Neutrophil (primary cell): Measurements from ENCODE around the gene PEX12.

Experiments
- H3K27ac ChIP-seq: fragments of 200-600 bp; sonication (generic); 2 replicates; pipeline ENCODE4 v1.5.1; 2016; ENCODE audit warnings: mild to moderate bottlenecking, moderate library complexity
- H3K27me3 ChIP-seq: fragments of 200-600 bp; sonication (generic); 2 replicates; pipeline ENCODE4 v1.6.0; 2016; ENCODE audit warnings: mild to moderate bottlenecking
- H3K36me3 ChIP-seq: fragments of 200-600 bp; sonication (generic); 2 replicates; pipeline ENCODE4 v1.5.1; 2017
- H3K4me1 ChIP-seq, 2 experiments: fragments of 200-600 bp in 1 of 2; sonication (generic) in 1 of 2; 1 replicate in 1 of 2; 2 replicates in 1 of 2; pipeline versions ENCODE4 v1.5.1 to v1.6.1; 2013 to 2016; ENCODE audit warnings: low read depth in 1 of 2, low read length in 1 of 2, mild to moderate bottlenecking in 1 of 2, moderate library complexity in 1 of 2; ENCODE audit not compliant: control insufficient read depth in 1 of 2, insufficient read depth in 1 of 2
- H3K4me3 ChIP-seq, 2 experiments: fragments of 200-600 bp in 1 of 2; sonication (generic) in 1 of 2; 1 replicate in 1 of 2; 2 replicates in 1 of 2; pipeline ENCODE4 v1.5.1; 2013 to 2016; ENCODE audit warnings: low read depth in 1 of 2, low read length in 1 of 2, mild to moderate bottlenecking in 1 of 2, moderate library complexity in 1 of 2
- H3K9me3 ChIP-seq: fragments of 200-600 bp; sonication (generic); 2 replicates; pipeline ENCODE4 v1.5.1; 2016
- CTCF ChIP-seq: fragments of 200-600 bp; sonication (generic); IDR thresholded peaks from 2 replicates; pipeline ENCODE4 v1.5.1; 2016; ENCODE audit warnings: antibody characterized with exemption

PEX12 gene

DNA sequence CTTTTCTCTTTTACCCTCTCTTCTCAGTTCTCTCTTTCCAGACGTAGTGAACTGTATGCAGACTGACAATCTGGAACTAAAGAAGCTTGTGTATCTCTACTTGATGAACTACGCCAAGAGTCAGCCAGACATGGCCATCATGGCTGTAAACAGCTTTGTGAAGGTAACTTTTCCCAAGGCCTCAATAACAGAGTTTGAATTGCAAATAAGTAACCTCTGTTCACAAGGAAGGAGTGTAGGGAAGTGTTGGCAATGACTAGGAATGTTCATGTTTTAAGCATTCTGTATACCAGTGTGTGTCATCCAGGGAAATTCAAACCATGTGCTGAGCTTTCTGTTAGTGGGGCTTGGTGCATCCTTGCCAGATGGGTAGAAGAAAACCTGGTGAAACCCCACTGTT lies 27.3 kb upstream of the PEX12 start:
- peaks cover 94% of the 10 kb centered on the region for H3K36me3 ChIP-seq
- TF ChIP-seq CTCF, result no peak
- H3K4me3 ChIP-seq, result no peak overlapping the region
- H3K4me1 ChIP-seq, result no peaks in the 10 kb centered on the region
- no peaks in the 10 kb centered on the region for H3K27me3 ChIP-seq
- no peak overlapping the region for H3K27ac ChIP-seq
- no peaks in the 10 kb centered on the region for H3K9me3 ChIP-seq

- H3K4me1 ChIP-seq, result no peaks in the 10 kb centered on the region
- no peaks in the 10 kb centered on the region for H3K9me3 ChIP-seq
- H3K27me3 ChIP-seq, result no peaks in the 10 kb centered on the region
- TF ChIP-seq CTCF, result no peak
- no peak overlapping the region for H3K27ac ChIP-seq
- H3K4me3 ChIP-seq, result no peak overlapping the region
- H3K36me3 ChIP-seq, result peaks cover 90% of the 10 kb centered on the region
These were observed 25.3 kb upstream of the PEX12 start for GRCh38 chr17:35603674-35604073.

GRCh38 chr17:35597604-35598003 lies 19.2 kb upstream of the PEX12 start:
- H3K9me3 ChIP-seq, result no peaks in the 10 kb centered on the region
- H3K36me3 ChIP-seq, result peaks cover 85% of the 10 kb centered on the region
- no peak overlapping the region for H3K27ac ChIP-seq
- TF ChIP-seq CTCF, result no peak
- no peak overlapping the region for H3K4me3 ChIP-seq
- H3K27me3 ChIP-seq, result no peaks in the 10 kb centered on the region
- H3K4me1 ChIP-seq, result no peaks in the 10 kb centered on the region

GRCh38 chr17:35596530-35597233 lies 18.3 kb upstream of the PEX12 start:
- Histone ChIP-seq H3K4me1 (no peaks in the 10 kb centered on the region), H3K9me3 (no peaks in the 10 kb centered on the region), H3K27ac (no peak overlapping the region), H3K4me3 (no peak overlapping the region), H3K36me3 (peaks cover 75% of the 10 kb centered on the region), H3K27me3 (no peaks in the 10 kb centered on the region)
- no peak for TF ChIP-seq CTCF

- Histone ChIP-seq H3K27me3 (no peaks in the 10 kb centered on the region), H3K4me1 (no peaks in the 10 kb centered on the region), H3K36me3 (peaks cover 69% of the 10 kb centered on the region), H3K27ac (no peak overlapping the region), H3K4me3 (no peak overlapping the region), H3K9me3 (no peaks in the 10 kb centered on the region)
- TF ChIP-seq CTCF, result no peak
These were observed 17.7 kb upstream of the PEX12 start for GRCh38 chr17:35596072-35596471.
